Measurements from ENCODE around the gene BSN. TPM values are rescaled to one million over a fixed set of nuclear protein-coding genes. Genes with fewer than 3 reads are reported as not detected.

BSN gene
- total RNA-seq, 2 experiments from 2014 or later, result 0.08 to 0.11 TPM

- Histone ChIP-seq H3K9me3 (ENCODE audit: control insufficient read depth in 1 of 2, insufficient read depth in 1 of 2, low read length in 2 of 2) (no peaks in the 10 kb centered on the region), H3K27ac (ENCODE audit: low read depth in 1 of 2, low read length in 2 of 2) (no peak overlapping the region), H3K4me3 (ENCODE audit: low read length) (no peak overlapping the region), H3K27me3 (ENCODE audit: control insufficient read depth in 1 of 2, insufficient read depth in 2 of 2, low read length in 2 of 2) (no peaks in the 10 kb centered on the region), H3K36me3 (ENCODE audit: insufficient read depth, low read length) (peaks cover 34% of the 10 kb centered on the region), H3K4me1 (ENCODE audit: insufficient read depth, low read length) (peaks cover 3% of the 10 kb centered on the region)
- Mint-ChIP-seq H3K4me3 (no peak overlapping the region), H3K36me3 (ENCODE audit: low read depth) (peaks cover 34% of the 10 kb centered on the region), H3K27me3 (no peaks in the 10 kb centered on the region), H3K27ac (no peak overlapping the region), H3K9me3 (no peaks in the 10 kb centered on the region), H3K4me1 (ENCODE audit: low read depth) (no peaks in the 10 kb centered on the region)
- CTCF ChIA-PET, result interaction anchor here (1.0 kb wide), 1 partner anchor 137 kb away, joined by 3 read pairs; no protein-coding TSS in a partner anchor
- TF ChIP-seq, protein P1, sequence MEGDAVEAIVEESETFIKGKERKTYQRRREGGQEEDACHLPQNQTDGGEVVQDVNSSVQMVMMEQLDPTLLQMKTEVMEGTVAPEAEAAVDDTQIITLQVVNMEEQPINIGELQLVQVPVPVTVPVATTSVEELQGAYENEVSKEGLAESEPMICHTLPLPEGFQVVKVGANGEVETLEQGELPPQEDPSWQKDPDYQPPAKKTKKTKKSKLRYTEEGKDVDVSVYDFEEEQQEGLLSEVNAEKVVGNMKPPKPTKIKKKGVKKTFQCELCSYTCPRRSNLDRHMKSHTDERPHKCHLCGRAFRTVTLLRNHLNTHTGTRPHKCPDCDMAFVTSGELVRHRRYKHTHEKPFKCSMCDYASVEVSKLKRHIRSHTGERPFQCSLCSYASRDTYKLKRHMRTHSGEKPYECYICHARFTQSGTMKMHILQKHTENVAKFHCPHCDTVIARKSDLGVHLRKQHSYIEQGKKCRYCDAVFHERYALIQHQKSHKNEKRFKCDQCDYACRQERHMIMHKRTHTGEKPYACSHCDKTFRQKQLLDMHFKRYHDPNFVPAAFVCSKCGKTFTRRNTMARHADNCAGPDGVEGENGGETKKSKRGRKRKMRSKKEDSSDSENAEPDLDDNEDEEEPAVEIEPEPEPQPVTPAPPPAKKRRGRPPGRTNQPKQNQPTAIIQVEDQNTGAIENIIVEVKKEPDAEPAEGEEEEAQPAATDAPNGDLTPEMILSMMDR (IDR thresholded peaks at IDR 0.05), result no peak
- intact Hi-C loops (cut with DNase I, micrococcal nuclease), result no loop called here
- POLR2A ChIA-PET, result no interaction called here
- DNase-seq, result no peak
- no peak for ATAC-seq (ENCODE audit: poor library complexity)
Observed at GRCh38 chr3:49534581-49535441, 19.5 kb upstream of the BSN start.

DNA sequence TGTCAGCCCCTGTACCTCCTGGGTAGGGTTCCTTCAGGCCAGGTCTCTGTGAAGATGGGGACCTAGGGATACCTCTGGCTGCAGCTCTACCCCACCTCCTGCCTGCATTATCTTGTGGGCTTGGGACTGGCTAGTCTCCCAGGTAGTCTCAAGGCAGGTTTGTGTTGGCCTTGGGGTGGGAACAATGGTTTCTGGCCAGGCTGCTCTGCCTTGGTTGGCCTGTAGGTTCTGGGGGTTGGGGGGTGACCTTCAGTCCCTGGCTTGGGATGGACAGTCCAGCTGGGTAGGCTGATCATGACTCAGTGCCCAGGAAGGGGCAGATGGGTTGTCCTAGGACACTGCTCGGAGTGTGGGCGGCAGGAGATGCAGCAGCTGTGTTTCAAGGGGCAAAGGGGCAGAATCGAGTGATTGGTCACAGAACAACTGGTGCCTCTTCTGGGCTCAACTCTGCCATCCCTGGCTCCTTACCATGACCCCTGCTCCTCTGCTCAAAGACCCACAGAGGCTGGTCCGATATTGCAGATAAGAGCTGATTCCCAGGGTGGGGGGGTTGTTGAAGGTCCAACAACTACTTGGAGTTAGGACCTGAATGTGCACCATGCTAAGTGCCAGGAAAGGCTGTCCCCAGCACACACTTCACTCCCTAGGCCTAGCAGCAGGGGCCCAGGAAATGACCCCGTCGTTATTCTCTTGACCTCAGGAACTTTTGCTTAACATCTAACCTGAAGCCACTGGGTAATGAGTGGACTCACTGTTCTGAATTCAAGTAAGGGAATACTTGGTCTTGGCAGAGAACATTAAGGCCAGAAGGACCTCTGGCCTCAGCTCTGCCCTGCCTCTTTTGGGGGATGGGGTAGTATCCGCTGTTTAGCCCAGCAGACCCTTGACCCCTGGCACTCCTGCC is 18.1 kb upstream of the BSN start:
- H3K27ac Mint-ChIP-seq, result no peak overlapping the region

More for the DNA sequence above, 18.1 kb upstream of the BSN start:
- ChIA-PET CTCF (interaction anchor here (0.6 to 1.5 kb wide), 2 partner anchors 135 to 349 kb away, joined by 3 to 5 read pairs; no protein-coding TSS in a partner anchor), POLR2A (interaction anchor here (0.8 kb wide), 1 partner anchor 137 kb away, joined by 3 read pairs; no protein-coding TSS in a partner anchor)
- DNase-seq (no peak), ATAC-seq (ENCODE audit: poor library complexity) (no peak)
- H3K36me3 ChIP-seq (ENCODE audit: insufficient read depth, low read length), result peaks cover 25% of the 10 kb centered on the region
- H3K4me1 Mint-ChIP-seq (ENCODE audit: low read depth), result no peaks in the 10 kb centered on the region
- no peaks in the 10 kb centered on the region for H3K9me3 Mint-ChIP-seq
- intact Hi-C loops (cut with DNase I, micrococcal nuclease), result no loop called here
- peaks cover 22% of the 10 kb centered on the region for H3K36me3 Mint-ChIP-seq (ENCODE audit: low read depth)
- no peak overlapping the region for H3K4me3 Mint-ChIP-seq
- H3K9me3 ChIP-seq (ENCODE audit: control insufficient read depth in 1 of 2, insufficient read depth in 1 of 2, low read length in 2 of 2), result no peaks in the 10 kb centered on the region
- H3K27me3 Mint-ChIP-seq, result no peaks in the 10 kb centered on the region
- H3K4me3 ChIP-seq (ENCODE audit: low read length), result no peak overlapping the region
- TF ChIP-seq, protein P1 (IDR thresholded peaks at IDR 0.05), result no peak
- no peak overlapping the region for H3K27ac ChIP-seq (ENCODE audit: low read depth in 1 of 2, low read length in 2 of 2)
- peaks cover 11% of the 10 kb centered on the region for H3K4me1 ChIP-seq (ENCODE audit: insufficient read depth, low read length)
- H3K27me3 ChIP-seq (ENCODE audit: control insufficient read depth in 1 of 2, insufficient read depth in 2 of 2, low read length in 2 of 2), result no peaks in the 10 kb centered on the region

Measured in CD4-positive, alpha-beta T cell (primary cell).